Left ventricle myocardium inferior (tissue), 1 donor: Measurements from ENCODE around the gene RELA. TPM values are rescaled to one million over a fixed set of nuclear protein-coding genes. Genes with fewer than 3 reads are reported as not detected.

Source experiments
- DNase-seq: peaks from one replicate; pipeline ENCODE4 v3.0.0-alpha.2; 2020
- H3K27ac ChIP-seq: fragments of 200-600 bp; replicated peaks from 2 replicates; pipeline ENCODE4 v1.8.0; 2021
- H3K27me3 ChIP-seq: fragments of 200-600 bp; 2 replicates; pipeline ENCODE4 v1.8.0; 2021; ENCODE audit warnings: low read depth
- H3K36me3 ChIP-seq: fragments of 200-600 bp; 2 replicates; pipeline ENCODE4 v1.8.0; 2021
- H3K4me1 ChIP-seq: fragments of 200-600 bp; 2 replicates; pipeline ENCODE4 v1.8.0; 2021
- H3K4me3 ChIP-seq: fragments of 200-600 bp; 2 replicates; pipeline ENCODE4 v1.8.0; 2021; ENCODE audit warnings: mild to moderate bottlenecking, moderate library complexity
- H3K9me3 ChIP-seq: fragments of 200-600 bp; replicated peaks from 2 replicates; pipeline ENCODE4 v1.8.0; 2021
- intact Hi-C: fragments of 100-400 bp; cut with micrococcal nuclease; formaldehyde crosslinking; loops from one replicate; pipeline ENCODE4 v1.11.0; 2022
- total RNA-seq: library from RNA; stranded (reverse); fragmentation: NEBNext Ultra II Directional; extraction: Animal tissue kit (Norgen Biotek cat#: 25700); gene quantifications from one replicate; pipeline ENCODE4 v1.2.1, GENCODE V29; 2021
- TF ChIP-seq, protein P1 (sequence below): fragments of 200-600 bp; IDR thresholded peaks from 2 replicates; pipeline ENCODE4 v1.8.0; 2021; ENCODE audit warnings: antibody characterized with exemption, mild to moderate bottlenecking, borderline replicate concordance
- donor health status: DM: no; HTN: yes; CAD: no; lungs with severe emphysema.

The RELA gene
- total RNA-seq, 1 donor from 2014 or later, result 33.8 TPM

DNA sequence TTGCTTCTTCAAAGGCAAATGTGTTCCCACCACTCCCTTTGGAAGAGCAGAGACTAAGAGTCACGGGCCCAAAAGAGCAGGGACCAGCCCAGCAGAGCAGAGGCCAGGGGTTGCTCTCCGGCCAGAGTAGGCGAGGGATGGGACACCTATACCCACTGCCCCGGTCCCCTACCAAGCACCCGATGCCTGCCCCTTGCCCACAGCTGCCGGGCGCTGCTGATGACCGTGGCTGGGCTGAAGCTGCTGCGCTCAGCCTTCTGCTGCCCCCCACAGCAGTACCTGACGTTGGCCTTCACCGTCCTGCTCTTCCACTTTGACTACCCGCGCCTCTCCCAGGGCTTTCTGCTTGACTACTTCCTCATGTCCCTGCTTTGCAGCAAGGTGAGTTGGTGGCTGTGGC, 35.5 kb downstream of the RELA start:
- Histone ChIP-seq H3K9me3 (no peaks in the 10 kb centered on the region), H3K27ac (no peak overlapping the region), H3K4me1 (peaks cover 24% of the 10 kb centered on the region), H3K27me3 (no peaks in the 10 kb centered on the region), H3K36me3 (peaks cover 94% of the 10 kb centered on the region), H3K4me3 (no peak overlapping the region)
- TF ChIP-seq, protein P1, sequence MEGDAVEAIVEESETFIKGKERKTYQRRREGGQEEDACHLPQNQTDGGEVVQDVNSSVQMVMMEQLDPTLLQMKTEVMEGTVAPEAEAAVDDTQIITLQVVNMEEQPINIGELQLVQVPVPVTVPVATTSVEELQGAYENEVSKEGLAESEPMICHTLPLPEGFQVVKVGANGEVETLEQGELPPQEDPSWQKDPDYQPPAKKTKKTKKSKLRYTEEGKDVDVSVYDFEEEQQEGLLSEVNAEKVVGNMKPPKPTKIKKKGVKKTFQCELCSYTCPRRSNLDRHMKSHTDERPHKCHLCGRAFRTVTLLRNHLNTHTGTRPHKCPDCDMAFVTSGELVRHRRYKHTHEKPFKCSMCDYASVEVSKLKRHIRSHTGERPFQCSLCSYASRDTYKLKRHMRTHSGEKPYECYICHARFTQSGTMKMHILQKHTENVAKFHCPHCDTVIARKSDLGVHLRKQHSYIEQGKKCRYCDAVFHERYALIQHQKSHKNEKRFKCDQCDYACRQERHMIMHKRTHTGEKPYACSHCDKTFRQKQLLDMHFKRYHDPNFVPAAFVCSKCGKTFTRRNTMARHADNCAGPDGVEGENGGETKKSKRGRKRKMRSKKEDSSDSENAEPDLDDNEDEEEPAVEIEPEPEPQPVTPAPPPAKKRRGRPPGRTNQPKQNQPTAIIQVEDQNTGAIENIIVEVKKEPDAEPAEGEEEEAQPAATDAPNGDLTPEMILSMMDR, result no peak
- intact Hi-C loops, result no loop called here
- no peak for DNase-seq

DNA sequence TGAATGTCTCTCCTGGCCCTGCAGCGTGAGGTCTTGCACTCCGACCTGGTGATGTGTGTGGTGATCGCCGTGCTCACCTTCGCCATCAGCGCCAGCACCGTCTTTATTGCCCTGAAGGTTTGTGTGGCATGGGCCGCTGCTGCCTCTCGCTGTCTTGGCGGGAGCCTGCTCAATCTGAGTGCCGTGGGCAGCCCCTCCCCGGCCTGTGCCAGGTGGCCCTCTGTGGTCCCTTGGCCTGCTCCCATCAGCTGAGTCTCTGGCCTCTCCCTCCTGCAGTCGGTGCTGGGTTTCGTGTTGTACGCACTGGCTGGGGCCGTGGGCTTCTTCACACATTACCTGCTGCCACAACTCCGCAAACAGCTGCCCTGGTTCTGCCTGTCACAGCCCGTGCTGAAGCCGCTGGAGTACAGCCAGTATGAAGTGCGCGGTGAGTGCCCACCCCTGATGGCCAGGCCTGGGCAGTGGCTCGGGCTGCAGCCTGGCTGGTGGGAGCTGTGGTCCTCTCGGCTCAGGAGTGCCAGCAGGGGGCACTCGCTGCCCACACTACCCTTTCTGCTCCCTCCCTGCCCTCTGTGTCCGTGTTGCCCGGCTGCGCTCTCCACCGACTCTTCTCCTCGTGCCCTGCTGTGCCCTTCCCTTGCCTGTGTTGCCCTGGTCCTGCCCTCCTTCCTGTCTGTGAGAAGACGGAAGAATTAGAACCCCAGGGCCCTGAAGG, 36.9 kb downstream of the RELA start:
- Histone ChIP-seq H3K27ac (no peak overlapping the region), H3K9me3 (no peaks in the 10 kb centered on the region), H3K4me1 (peaks cover 24% of the 10 kb centered on the region), H3K27me3 (no peaks in the 10 kb centered on the region), H3K4me3 (no peak overlapping the region), H3K36me3 (peaks cover 94% of the 10 kb centered on the region)
- intact Hi-C loops, result no loop called here
- peak; percentile 70 for DNase-seq
- TF ChIP-seq, protein P1, result peak; percentile 79

DNA sequence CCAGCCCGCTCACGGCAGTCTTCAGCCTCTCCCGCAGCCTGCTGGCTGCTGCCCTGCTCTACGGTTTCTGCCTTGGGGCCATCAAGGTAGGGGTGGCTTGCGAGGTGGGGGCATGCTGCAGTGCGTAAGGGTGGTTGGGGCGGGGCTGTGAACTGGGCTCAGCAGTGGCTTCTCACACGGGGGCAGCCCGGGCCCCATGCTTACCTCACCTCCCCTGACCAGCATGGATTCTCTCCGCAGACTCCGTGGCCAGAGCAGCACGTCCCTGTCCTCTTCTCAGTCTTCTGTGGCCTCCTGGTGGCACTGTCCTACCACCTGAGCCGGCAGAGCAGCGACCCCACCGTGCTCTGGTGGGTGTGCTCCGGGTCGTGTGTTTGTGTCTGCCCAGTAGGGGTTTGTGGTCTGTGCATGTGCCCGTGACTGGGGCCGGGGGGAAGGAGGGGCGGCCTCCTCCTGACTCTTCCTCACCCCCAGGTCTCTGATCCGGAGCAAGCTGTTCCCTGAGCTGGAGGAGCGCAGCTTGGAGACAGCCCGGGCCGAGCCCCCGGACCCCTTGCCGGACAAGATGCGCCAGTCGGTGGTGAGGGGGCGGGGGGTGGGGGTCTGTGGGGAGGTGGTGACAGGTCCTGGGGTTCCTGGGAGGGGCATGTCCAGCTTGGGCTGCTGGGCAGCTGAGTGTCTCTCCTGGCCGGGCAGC, 37.6 kb downstream of the RELA start:
- TF ChIP-seq, protein P1, result no peak
- Histone ChIP-seq H3K9me3 (no peaks in the 10 kb centered on the region), H3K36me3 (peaks cover 94% of the 10 kb centered on the region), H3K27me3 (no peaks in the 10 kb centered on the region), H3K27ac (no peak overlapping the region), H3K4me3 (no peak overlapping the region), H3K4me1 (peaks cover 17% of the 10 kb centered on the region)
- DNase-seq, result no peak
- intact Hi-C loops, result loop anchor here (5.0 kb wide), 1 partner anchor 352 kb away; no protein-coding TSS in a partner anchor

DNA sequence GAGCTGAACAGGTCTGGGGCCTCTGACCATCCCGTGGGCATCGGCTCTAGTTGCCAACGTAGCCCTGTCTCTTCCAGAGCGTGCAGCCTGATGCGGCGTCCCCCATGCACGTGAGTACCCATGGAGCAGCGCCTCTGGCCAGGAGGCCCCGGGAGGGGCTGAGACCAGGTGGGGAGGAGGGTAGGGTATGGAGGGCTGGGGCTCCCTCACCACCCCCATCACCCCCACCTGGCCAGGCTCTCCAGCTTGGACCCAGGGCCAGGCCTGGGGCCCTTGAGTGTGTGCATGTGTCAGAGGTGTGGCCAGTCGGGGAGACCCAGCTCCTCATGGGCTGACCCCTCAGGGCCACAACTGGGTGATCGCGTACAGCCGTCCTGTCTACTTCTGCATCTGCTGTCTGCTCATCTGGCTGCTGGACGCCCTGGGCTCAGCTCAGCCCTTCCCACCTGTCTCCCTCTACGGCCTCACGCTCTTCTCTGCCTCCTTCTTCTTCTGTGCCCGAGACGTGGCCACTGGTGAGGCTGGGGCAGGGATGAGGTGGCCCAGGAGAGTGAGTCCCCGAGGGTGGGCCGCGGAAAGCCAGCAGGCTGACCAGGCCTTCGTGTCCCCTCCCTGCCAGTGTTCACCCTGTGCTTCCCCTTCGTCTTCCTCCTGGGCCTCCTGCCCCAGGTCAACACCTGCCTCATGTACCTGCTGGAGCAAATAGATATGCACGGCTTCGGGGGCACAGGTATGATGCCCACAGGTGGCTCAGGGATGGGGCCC, 38.7 kb downstream of the RELA start:
- H3K27me3 ChIP-seq, result no peaks in the 10 kb centered on the region
- TF ChIP-seq, protein P1, result no peak
- H3K36me3 ChIP-seq, result peaks cover 94% of the 10 kb centered on the region
- peaks cover 11% of the 10 kb centered on the region for H3K4me1 ChIP-seq
- no peak overlapping the region for H3K4me3 ChIP-seq
- no peak for DNase-seq
- intact Hi-C loops, result loop anchor here (5.0 kb wide), 1 partner anchor 353 kb away; no protein-coding TSS in a partner anchor
- H3K9me3 ChIP-seq, result no peaks in the 10 kb centered on the region
- no peak overlapping the region for H3K27ac ChIP-seq

DNA sequence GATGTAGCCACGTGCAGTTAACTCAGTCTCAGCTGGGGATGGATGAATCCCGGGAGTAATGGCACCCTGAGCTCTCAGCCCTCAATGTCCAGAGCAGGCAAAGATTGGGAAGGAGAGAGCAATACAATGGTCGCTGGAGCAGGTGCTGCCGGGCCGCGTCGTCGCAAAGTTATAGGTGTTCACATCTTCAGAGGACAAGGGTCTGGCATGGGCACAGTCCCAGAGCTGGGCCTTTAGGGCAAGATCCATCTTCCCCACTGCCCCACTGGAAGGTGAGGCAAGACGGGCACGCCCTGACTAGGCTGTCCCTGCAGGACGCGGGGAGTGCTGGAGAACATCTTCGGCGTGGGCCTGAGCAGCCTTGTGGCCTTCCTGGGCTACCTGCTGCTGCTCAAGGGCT, 39.5 kb downstream of the RELA start:
- intact Hi-C loops, result loop anchor here (5.0 kb wide), 1 partner anchor 354 kb away; no protein-coding TSS in a partner anchor
- DNase-seq, result no peak
- Histone ChIP-seq H3K27me3 (no peaks in the 10 kb centered on the region), H3K27ac (no peak overlapping the region), H3K36me3 (peaks cover 96% of the 10 kb centered on the region), H3K4me1 (peaks cover 11% of the 10 kb centered on the region), H3K4me3 (no peak overlapping the region), H3K9me3 (no peaks in the 10 kb centered on the region)
- TF ChIP-seq, protein P1, result no peak
